Measurements from ENCODE around the gene DAPL1. TPM values are rescaled to one million over a fixed set of nuclear protein-coding genes. Genes with fewer than 3 reads are reported as not detected.

Gene DAPL1
- polyA plus RNA-seq, 3 donors, result not detected

- Histone ChIP-seq H3K4me3 (replicated peaks in 1 of 3; ENCODE audit: low read depth in 2 of 3, low read length in 3 of 3) (no peak overlapping the region), H2AFZ (ENCODE audit: insufficient read depth, low read depth, low read length, poor library complexity, severe bottlenecking) (no peak overlapping the region), H3K4me1 (ENCODE audit: control insufficient read depth in 1 of 2, insufficient read depth in 2 of 2, low read length in 2 of 2) (no peaks in the 10 kb centered on the region), H3K4me2 (replicated peaks; ENCODE audit: extremely low read depth, low read length, poor library complexity, severe bottlenecking) (no peak overlapping the region), H3K9ac (ENCODE audit: insufficient read depth, low read length, poor library complexity, severe bottlenecking) (no peak overlapping the region), H3K9me3 (replicated peaks in 1 of 2; ENCODE audit: control insufficient read depth in 1 of 2, insufficient read depth in 1 of 2, low read length in 2 of 2) (no peaks in the 10 kb centered on the region), H3K27me3 (ENCODE audit: control insufficient read depth in 2 of 2, insufficient read depth in 2 of 2, low read length in 2 of 2) (no peaks in the 10 kb centered on the region), H3K36me3 (replicated peaks in 1 of 2; ENCODE audit: control insufficient read depth in 1 of 2, insufficient read depth in 2 of 2, low read length in 2 of 2) (no peaks in the 10 kb centered on the region), H3K27ac (ENCODE audit: low read depth in 1 of 2, low read length in 2 of 2) (no peak overlapping the region), H4K20me1 (ENCODE audit: insufficient read depth, low read length) (no peaks in the 10 kb centered on the region), H3K79me2 (ENCODE audit: insufficient read depth, low read length) (no peaks in the 10 kb centered on the region)
- TF ChIP-seq CTCF (IDR thresholded peaks at IDR 0.05), result no peak
- DNase-seq, result no peak
- Mint-ChIP-seq H3K27ac (no peak overlapping the region), H3K9me3 (no peaks in the 10 kb centered on the region), H3K4me1 (peaks cover 8% of the 10 kb centered on the region), H3K27me3 (ENCODE audit: low read depth in 3 of 3) (no peaks in the 10 kb centered on the region), H3K36me3 (no peaks in the 10 kb centered on the region), H3K4me3 (no peak overlapping the region)
- intact Hi-C loops (cut with micrococcal nuclease), result no loop called here
- 100% methylated on average over 1 of the region's 1 CpG for WGBS (ENCODE audit: insufficient coverage)
Observed at GRCh38 chr2:158760887-158761286, 34.2 kb upstream of the DAPL1 start.

GRCh38 chr2:158761621-158762020, 33.5 kb upstream of the DAPL1 start:
- Histone ChIP-seq H2AFZ (ENCODE audit: insufficient read depth, low read depth, low read length, poor library complexity, severe bottlenecking) (no peak overlapping the region), H3K27me3 (ENCODE audit: control insufficient read depth in 2 of 2, insufficient read depth in 2 of 2, low read length in 2 of 2) (no peaks in the 10 kb centered on the region), H3K4me2 (replicated peaks; ENCODE audit: extremely low read depth, low read length, poor library complexity, severe bottlenecking) (no peak overlapping the region), H3K9me3 (replicated peaks in 1 of 2; ENCODE audit: control insufficient read depth in 1 of 2, insufficient read depth in 1 of 2, low read length in 2 of 2) (no peaks in the 10 kb centered on the region), H3K4me3 (replicated peaks in 1 of 3; ENCODE audit: low read depth in 2 of 3, low read length in 3 of 3) (no peak overlapping the region), H3K79me2 (ENCODE audit: insufficient read depth, low read length) (no peaks in the 10 kb centered on the region), H3K4me1 (ENCODE audit: control insufficient read depth in 1 of 2, insufficient read depth in 2 of 2, low read length in 2 of 2) (no peaks in the 10 kb centered on the region), H3K9ac (ENCODE audit: insufficient read depth, low read length, poor library complexity, severe bottlenecking) (no peak overlapping the region), H3K36me3 (replicated peaks in 1 of 2; ENCODE audit: control insufficient read depth in 1 of 2, insufficient read depth in 2 of 2, low read length in 2 of 2) (no peaks in the 10 kb centered on the region), H4K20me1 (ENCODE audit: insufficient read depth, low read length) (no peaks in the 10 kb centered on the region), H3K27ac (ENCODE audit: low read depth in 1 of 2, low read length in 2 of 2) (no peak overlapping the region)
- H3K9me3 Mint-ChIP-seq, result peaks cover 0 to 2% (median 0%) of the 10 kb centered on the region in 7 donors
- H3K36me3 Mint-ChIP-seq, result no peaks in the 10 kb centered on the region
- H3K27ac Mint-ChIP-seq, result no peak overlapping the region
- TF ChIP-seq CTCF (IDR thresholded peaks at IDR 0.05), result no peak
- peaks cover 8% of the 10 kb centered on the region for H3K4me1 Mint-ChIP-seq
- H3K27me3 Mint-ChIP-seq (ENCODE audit: low read depth in 3 of 3), result no peaks in the 10 kb centered on the region
- 92% methylated on average over 2 of the region's 4 CpGs for WGBS (ENCODE audit: insufficient coverage)
- H3K4me3 Mint-ChIP-seq, result no peak overlapping the region
- DNase-seq, result no peak
- intact Hi-C loops (cut with micrococcal nuclease), result no loop called here

Measured in CD14-positive monocyte (primary cell).